K562 (cell line): ENCODE measurements around the gene ARHGAP25. TPM values are rescaled to one million over a fixed set of nuclear protein-coding genes. Genes with fewer than 3 reads are reported as not detected.

ENCODE experiments used
- ATAC-seq: fragments of 200-7000 bp; cut with Tn5 transposase; 3 replicates; pipeline ENCODE4 v1.9.1; 2020; ENCODE audit warnings: moderate library complexity
- BruUV-seq: library from RNA; stranded (reverse); fragments of 400-500 nt; replicated peaks from 2 replicates; lab custom pipeline; 2021; lab: Mats Ljungman, UMichigan
- CTCF ChIA-PET: fragments of 300-600 bp; formaldehyde crosslinking; extraction: SDS; loops from one replicate; lab custom pipeline; 2021; ENCODE audit warnings: low intra/inter-chr PET ratio; lab: Yijun Ruan, JAX
- POLR2A ChIA-PET: fragments of 300-600, 350-650 bp; sonication (Branson Sonifier 250); formaldehyde crosslinking; extraction: SDS; loops from one replicate; lab custom pipeline; 2021; ENCODE audit warnings: antibody characterized with exemption, inconsistent platforms; lab: Yijun Ruan, JAX
- DNase-seq, 4 experiments: peaks; one replicate each; pipeline versions ENCODE4 v3.0.0 to v3.0.0-alpha.2; 2011 to 2018; ENCODE audit warnings: low spot score in 3 of 4, mixed read lengths in 3 of 4; ENCODE audit errors: extremely low read depth in 1 of 4
- FAIRE-seq: peaks from 2 replicates; lab custom pipeline; 2011; peaks lifted over from hg19 to GRCh38; lab: Jason Lieb, UNC
- H2AFZ ChIP-seq: 2 replicates; pipeline ENCODE4 v1.6.0; 2011; ENCODE audit warnings: low read depth, low read length, control low read depth, inconsistent platforms
- H3K27ac ChIP-seq: fragments of 200-600 bp; 3 replicates; pipeline ENCODE4 v1.8.0; 2011; ENCODE audit warnings: low read depth, mild to moderate bottlenecking, control low read depth, inconsistent platforms, low read length, moderate library complexity, mixed read lengths; ENCODE audit errors: extremely low read depth
- H3K27me3 ChIP-seq, 2 experiments: fragments of 300-600 bp in 1 of 2; 2 replicates in 1 of 2; 3 replicates in 1 of 2; pipeline versions ENCODE4 v1.6.0 to v1.8.0; 2011; ENCODE audit warnings: inconsistent platforms in 2 of 2, low read length in 2 of 2, mild to moderate bottlenecking in 1 of 2, mixed read lengths in 1 of 2, moderate library complexity in 1 of 2; ENCODE audit not compliant: control insufficient read depth in 2 of 2, insufficient read depth in 2 of 2
- H3K36me3 ChIP-seq: fragments of 300-600 bp; 3 replicates; pipeline ENCODE4 v1.8.0; 2011; ENCODE audit warnings: mild to moderate bottlenecking, low read length, inconsistent platforms; ENCODE audit not compliant: control insufficient read depth, insufficient read depth
- H3K4me1 ChIP-seq, 2 experiments: fragments of 200-600 bp in 1 of 2; replicated peaks in 1 of 2; 2 replicates in 1 of 2; 3 replicates in 1 of 2; pipeline versions ENCODE4 v1.5.1 to v1.8.0; 2011; ENCODE audit warnings: inconsistent platforms in 2 of 2, low read length in 2 of 2, mild to moderate bottlenecking in 1 of 2, mixed read lengths in 1 of 2, moderate library complexity in 1 of 2; ENCODE audit not compliant: control insufficient read depth in 2 of 2, insufficient read depth in 2 of 2
- H3K4me2 ChIP-seq: 2 replicates; pipeline ENCODE4 v1.6.1; 2011; ENCODE audit warnings: low read length, control low read depth, inconsistent platforms, mixed read lengths; ENCODE audit not compliant: insufficient read depth
- H3K4me3 ChIP-seq: fragments of 200-600 bp; sonication (generic), shearing (Covaris generic); 2 replicates; pipeline ENCODE4 v1.5.1; 2016; ENCODE audit warnings: control low read depth, inconsistent platforms
- H3K79me2 ChIP-seq: fragments of 200-600 bp; 3 replicates; pipeline ENCODE4 v1.8.0; 2011; ENCODE audit warnings: low read length, inconsistent platforms; ENCODE audit not compliant: control insufficient read depth, insufficient read depth
- H3K9ac ChIP-seq, 2 experiments: 2 replicates each; pipeline versions ENCODE4 v1.6.0 to v1.6.1; 2011; ENCODE audit warnings: low read depth in 2 of 2, low read length in 2 of 2, control low read depth in 1 of 2, inconsistent platforms in 1 of 2, mild to moderate bottlenecking in 1 of 2, mixed read lengths in 1 of 2; ENCODE audit not compliant: insufficient read depth in 1 of 2
- H3K9me1 ChIP-seq: one replicate; pipeline ENCODE4 v1.6.0; 2011; ENCODE audit warnings: inconsistent platforms, mild to moderate bottlenecking, low read length, moderate library complexity; ENCODE audit not compliant: control insufficient read depth, insufficient read depth
- H3K9me3 ChIP-seq: replicated peaks from 2 replicates; pipeline ENCODE4 v1.5.1; 2011; ENCODE audit warnings: low read depth, low read length, inconsistent platforms; ENCODE audit not compliant: control insufficient read depth, insufficient read depth
- H4K20me1 ChIP-seq: replicated peaks from 2 replicates; pipeline ENCODE4 v1.6.1; 2011; ENCODE audit warnings: low read length, inconsistent platforms, mixed read lengths; ENCODE audit not compliant: control insufficient read depth, insufficient read depth
- ARID4B ChIP-seq: sonication (generic); formaldehyde crosslinking; IDR thresholded peaks from 2 replicates; pipeline ENCODE4 v1.8.0; 2022; ENCODE audit warnings: mild to moderate bottlenecking, missing genetic modification reagents
- ATF6 ChIP-seq: sonication (generic); formaldehyde crosslinking; IDR thresholded peaks from 2 replicates; pipeline ENCODE4 v1.4.0; 2020; ENCODE audit warnings: mild to moderate bottlenecking, missing genetic modification reagents
- CBX3 ChIP-seq, 2 experiments: IDR thresholded peaks; 1 replicate in 1 of 2; 2 replicates in 1 of 2; pipeline ENCODE4 v1.6.1; 2012; ENCODE audit warnings: inconsistent platforms in 2 of 2, low read length in 2 of 2, borderline replicate concordance in 1 of 2, control low read depth in 1 of 2
- FOXA1 ChIP-seq: fragments of 450-650 bp; IDR thresholded peaks from 2 replicates; pipeline ENCODE4 v1.6.1; 2016; ENCODE audit warnings: mild to moderate bottlenecking, borderline replicate concordance
- FOXK1 ChIP-seq: sonication (generic); formaldehyde crosslinking; IDR thresholded peaks from 2 replicates; pipeline ENCODE4 v1.8.0; 2022; ENCODE audit warnings: missing genetic modification reagents, mild to moderate bottlenecking, borderline replicate concordance
- GTF2A2 ChIP-seq: IDR thresholded peaks from 2 replicates; pipeline ENCODE4 v1.6.1; 2016; ENCODE audit warnings: mild to moderate bottlenecking, missing genetic modification characterization, missing compliant biosample characterization
- IRF2 ChIP-seq: sonication (generic); formaldehyde crosslinking; IDR thresholded peaks from 2 replicates; pipeline ENCODE4 v1.8.1; 2022; ENCODE audit warnings: mild to moderate bottlenecking, missing genetic modification reagents
- L3MBTL2 ChIP-seq: fragments of 450-650 bp; IDR thresholded peaks from 2 replicates; pipeline ENCODE4 v1.6.1; 2016; ENCODE audit warnings: mild to moderate bottlenecking, moderate library complexity
- NR4A1 ChIP-seq, 2 experiments: fragments of 250-450 bp in 1 of 2; fragments of 450-650 bp in 1 of 2; sonication (Bioruptor Pico) in 1 of 2; IDR thresholded peaks; 2 replicates each; pipeline versions ENCODE4 v1.4.0 to v1.6.1; 2016 to 2020; ENCODE audit warnings: mild to moderate bottlenecking in 2 of 2, missing compliant biosample characterization in 1 of 2, missing genetic modification characterization in 1 of 2, moderate library complexity in 1 of 2
- YBX1 ChIP-seq: fragments of 450-650 bp; IDR thresholded peaks from 2 replicates; pipeline ENCODE4 v1.7.1; 2016; ENCODE audit warnings: mild to moderate bottlenecking
- ZBTB49 ChIP-seq: sonication (generic); formaldehyde crosslinking; IDR thresholded peaks from 2 replicates; pipeline ENCODE4 v1.8.0; 2022; ENCODE audit warnings: missing genetic modification reagents, mild to moderate bottlenecking, borderline replicate concordance
- WGBS: fragments of 100-300 bp; shearing (Covaris generic); methylation state at CpG from one replicate; pipeline ENCODE4 v1.1.6; 2016; ENCODE audit warnings: low coverage, mixed read lengths; ENCODE audit not compliant: insufficient coverage; ENCODE audit errors: missing lambda C conversion rate; 5-methylcytosine and 5-hydroxymethylcytosine counted together
- in situ Hi-C: fragments of 300-500 bp; cut with MboI; formaldehyde crosslinking; loops from 4 replicates; pipeline ENCODE4 v1.15.0; 2018; ENCODE audit warnings: inconsistent platforms, mixed read lengths
- intact Hi-C: fragments of 100-400 bp; cut with micrococcal nuclease; formaldehyde crosslinking; loops from 2 replicates; pipeline ENCODE4 v1.14.2; 2022
- polyA plus RNA-seq, 8 experiments: library from polyadenylated mRNA; depleted of rRNA in 4 of 8; stranded (reverse) in 5 of 8; unstranded in 3 of 8; fragments of >200 nt; fragmentation: Nextera tagmentation in 2 of 8; fragmentation: Illumina TruSeq in 1 of 8; extraction: Ambion mirVana in 2 of 8; extraction: Trizol in 1 of 8; gene quantifications; 2 replicates each; pipeline versions ENCODE4 v1.2.1 to v1.2.3, GENCODE V29; 2011 to 2014; ENCODE audit warnings: inconsistent platforms in 1 of 8, missing spikeins in 1 of 8
- total RNA-seq, 7 experiments: library from RNA; depleted of rRNA in 6 of 7; stranded (reverse); fragments of >200 nt in 6 of 7; fragmentation: Illumina TruSeq in 2 of 7; extraction: Trizol in 2 of 7; gene quantifications; 2 replicates each; pipeline versions ENCODE4 v1.2.1 to v1.2.3, GENCODE V29; 2011 to 2021; ENCODE audit warnings: low replicate concordance in 1 of 7

The ARHGAP25 gene
- total and polyA plus RNA-seq, 9 of the 15 experiments (the other 6 are each of a cell fraction or from before 2014, with no cell fraction given): 4.9 to 14.8 (median 10.7) TPM

GRCh38 chr2:68747900-68748299 is 13.3 kb downstream of the ARHGAP25 start:
- H3K9me1 ChIP-seq: no peaks in the 10 kb centered on the region
- no peak overlapping the region for H3K9ac ChIP-seq
- CTCF ChIA-PET: no interaction called here
- intact Hi-C loops: no loop called here
- peak overlapping the region; percentile 21 for H3K4me2 ChIP-seq
- no peak overlapping the region for H3K4me3 ChIP-seq
- H4K20me1 ChIP-seq: no peaks in the 10 kb centered on the region
- BruUV-seq: no TSS peak
- WGBS: 7% methylated on average over 2 of the region's 2 CpGs
- peaks cover 0 to 12% of the 10 kb centered on the region in 2 experiments; a peak in 2 of 5 replicates for H3K4me1 ChIP-seq
- H3K79me2 ChIP-seq: no peaks in the 10 kb centered on the region
- H2AFZ ChIP-seq: peak overlapping the region; percentile 20
- DNase-seq (no peak), ATAC-seq (no peak), FAIRE-seq (no peak)
- no peaks in the 10 kb centered on the region for H3K27me3 ChIP-seq
- no peaks in the 10 kb centered on the region for H3K36me3 ChIP-seq
- H3K27ac ChIP-seq: no peak overlapping the region
- no peaks in the 10 kb centered on the region for H3K9me3 ChIP-seq
- POLR2A ChIA-PET: interaction anchor here (0.7 to 1.1 kb wide), 2 partner anchors 20 to 73 kb away, joined by 3 to 4 read pairs; no protein-coding TSS in a partner anchor
- in situ Hi-C loops: loop anchor here (10.0 kb wide), 1 partner anchor 177 kb away; no protein-coding TSS in a partner anchor
- no peak for TF ChIP-seq YBX1
- TF ChIP-seq CBX3 (IDR thresholded peaks at IDR 0.05; ENCODE audit: borderline replicate concordance in 1 of 2, low read length in 2 of 2): no peak
- TF ChIP-seq IRF2 (CRISPR knock-in tag): no peak
- TF ChIP-seq ATF6 (CRISPR knock-in tag): no peak
- TF ChIP-seq NR4A1 (CRISPR knock-in tag; IDR thresholded peaks at IDR 0.05): no peak
- no peak for TF ChIP-seq NR4A1 (tag; IDR thresholded peaks at IDR 0.05)
- TF ChIP-seq FOXK1 (CRISPR knock-in tag): no peak
- TF ChIP-seq FOXA1: no peak
- TF ChIP-seq ZBTB49 (CRISPR knock-in tag): no peak
- TF ChIP-seq ARID4B (CRISPR knock-in tag): no peak
- TF ChIP-seq GTF2A2 (tag): no peak
- no peak for TF ChIP-seq L3MBTL2
